H9 (cell line): Measurements from ENCODE around the gene AFAP1. TPM values are rescaled to one million over a fixed set of nuclear protein-coding genes. Genes with fewer than 3 reads are reported as not detected.

Experiments used
- DNase-seq: peaks from one replicate; pipeline ENCODE4 v3.0.0-alpha.2; 2017
- H2AFZ ChIP-seq: one replicate; pipeline ENCODE4 v1.6.1; 2013; ENCODE audit warnings: mild to moderate bottlenecking, low read length, control low read depth, moderate library complexity
- H2AK5ac ChIP-seq: 2 replicates; pipeline ENCODE4 v1.6.1; 2013; ENCODE audit warnings: low read length, control low read depth, mixed read lengths; ENCODE audit not compliant: insufficient read length
- H2BK120ac ChIP-seq: one replicate; pipeline ENCODE4 v1.6.1; 2013; ENCODE audit warnings: low read depth, mild to moderate bottlenecking, low read length, control low read depth, inconsistent platforms; ENCODE audit not compliant: poor library complexity, severe bottlenecking
- H2BK12ac ChIP-seq: 2 replicates; pipeline ENCODE4 v1.6.1; 2013; ENCODE audit warnings: low read length, control low read depth, mixed read lengths, low read depth; ENCODE audit not compliant: insufficient read length
- H2BK15ac ChIP-seq: 2 replicates; pipeline ENCODE4 v1.6.1; 2013; ENCODE audit warnings: low read depth, low read length, control low read depth
- H2BK20ac ChIP-seq: one replicate; pipeline ENCODE4 v1.6.1; 2013; ENCODE audit warnings: low read depth, mild to moderate bottlenecking, low read length, control low read depth, inconsistent platforms; ENCODE audit not compliant: poor library complexity, severe bottlenecking
- H2BK5ac ChIP-seq: 2 replicates; pipeline ENCODE4 v1.6.1; 2013; ENCODE audit warnings: low read length, control low read depth, mixed read lengths; ENCODE audit not compliant: insufficient read length
- H3K14ac ChIP-seq: 2 replicates; pipeline ENCODE4 v1.6.1; 2013; ENCODE audit warnings: low read length, control low read depth; ENCODE audit not compliant: insufficient read depth
- H3K18ac ChIP-seq: 2 replicates; pipeline ENCODE4 v1.6.1; 2013; ENCODE audit warnings: low read depth, mild to moderate bottlenecking, mixed read lengths, low read length, control low read depth; ENCODE audit not compliant: insufficient read length
- H3K23ac ChIP-seq: 2 replicates; pipeline ENCODE4 v1.6.1; 2013; ENCODE audit warnings: low read length, control low read depth, mixed read lengths, low read depth; ENCODE audit not compliant: insufficient read length
- H3K23me2 ChIP-seq: 2 replicates; pipeline ENCODE4 v1.6.1; 2013; ENCODE audit warnings: low read depth, mild to moderate bottlenecking, mixed read lengths, low read length, control low read depth; ENCODE audit not compliant: insufficient read length, poor library complexity, severe bottlenecking
- H3K27ac ChIP-seq: 2 replicates; pipeline ENCODE4 v1.5.1; 2013; ENCODE audit warnings: low read length, control low read depth, mixed read lengths, low read depth; ENCODE audit not compliant: insufficient read length
- H3K27me3 ChIP-seq: 2 replicates; pipeline ENCODE4 v1.6.1; 2013; ENCODE audit warnings: low read length, control low read depth, inconsistent platforms; ENCODE audit not compliant: insufficient read depth
- H3K4ac ChIP-seq: 2 replicates; pipeline ENCODE4 v1.6.1; 2013; ENCODE audit warnings: low read depth, mild to moderate bottlenecking, control low read depth, inconsistent platforms, low read length, moderate library complexity
- H3K4me1 ChIP-seq: 2 replicates; pipeline ENCODE4 v1.6.1; 2013; ENCODE audit warnings: low read length, control low read depth, inconsistent platforms; ENCODE audit not compliant: insufficient read depth
- H3K4me2 ChIP-seq: 2 replicates; pipeline ENCODE4 v1.6.1; 2013; ENCODE audit warnings: low read length, control low read depth, mixed read lengths; ENCODE audit not compliant: insufficient read length, insufficient read depth
- H3K56ac ChIP-seq: 2 replicates; pipeline ENCODE4 v1.6.1; 2013; ENCODE audit warnings: low read depth, mild to moderate bottlenecking, mixed read lengths, low read length, control low read depth; ENCODE audit not compliant: insufficient read length
- H3K79me1 ChIP-seq: 2 replicates; pipeline ENCODE4 v1.6.1; 2013; ENCODE audit warnings: low read depth, mild to moderate bottlenecking, moderate library complexity, low read length, control low read depth, inconsistent platforms; ENCODE audit not compliant: insufficient read depth, poor library complexity, severe bottlenecking
- H3K79me2 ChIP-seq: 2 replicates; pipeline ENCODE4 v1.6.1; 2013; ENCODE audit warnings: low read length, control low read depth, inconsistent platforms; ENCODE audit not compliant: insufficient read depth
- H3K9ac ChIP-seq: 2 replicates; pipeline ENCODE4 v1.6.1; 2013; ENCODE audit warnings: low read length, control low read depth, mixed read lengths; ENCODE audit not compliant: insufficient read length; ENCODE audit errors: extremely low read depth
- H3K9me3 ChIP-seq: one replicate; pipeline ENCODE4 v1.6.1; 2013; ENCODE audit warnings: low read depth, low read length, inconsistent platforms; ENCODE audit not compliant: control insufficient read depth
- H3T11ph ChIP-seq: one replicate; pipeline ENCODE4 v1.6.1; 2013; ENCODE audit warnings: mild to moderate bottlenecking, low read length, control low read depth, inconsistent platforms
- H4K20me1 ChIP-seq: one replicate; pipeline ENCODE4 v1.6.1; 2013; ENCODE audit not compliant: control insufficient read depth, insufficient read length, insufficient read depth
- H4K5ac ChIP-seq: 2 replicates; pipeline ENCODE4 v1.6.1; 2013; ENCODE audit warnings: low read depth, mild to moderate bottlenecking, mixed read lengths, low read length, control low read depth; ENCODE audit not compliant: insufficient read length
- H4K8ac ChIP-seq: replicated peaks from 2 replicates; pipeline ENCODE4 v1.6.1; 2013; ENCODE audit warnings: low read length, control low read depth, mixed read lengths, low read depth; ENCODE audit not compliant: insufficient read length
- H4K91ac ChIP-seq: 2 replicates; pipeline ENCODE4 v1.6.1; 2013; ENCODE audit warnings: low read depth, mild to moderate bottlenecking, moderate library complexity, mixed read lengths, low read length, control low read depth; ENCODE audit not compliant: insufficient read length
- H3K27ac Mint-ChIP-seq, 3 experiments: 2 replicates in 2 of 3; 3 replicates in 1 of 3; pipeline ENCODE4 v1.8.0; 2020 to 2021; ENCODE audit warnings: mixed read lengths in 3 of 3, mild to moderate bottlenecking in 1 of 3, moderate library complexity in 1 of 3
- H3K27me3 Mint-ChIP-seq: 2 replicates; pipeline ENCODE4 v1.8.0; 2021; ENCODE audit warnings: low read depth, mild to moderate bottlenecking, moderate library complexity, mixed read lengths
- H3K36me3 Mint-ChIP-seq, 3 experiments: 2 replicates in 2 of 3; 3 replicates in 1 of 3; pipeline ENCODE4 v1.8.0; 2020 to 2021; ENCODE audit warnings: low read depth in 3 of 3, mixed read lengths in 3 of 3; ENCODE audit not compliant: insufficient read depth in 1 of 3
- H3K4me1 Mint-ChIP-seq, 2 experiments: 2 replicates each; pipeline ENCODE4 v1.8.0; 2020; ENCODE audit warnings: mixed read lengths in 2 of 2
- H3K4me3 Mint-ChIP-seq, 2 experiments: 2 replicates in 1 of 2; 3 replicates in 1 of 2; pipeline ENCODE4 v1.8.0; 2020 to 2021; ENCODE audit warnings: mild to moderate bottlenecking in 2 of 2, mixed read lengths in 2 of 2, moderate library complexity in 1 of 2
- H3K9me3 Mint-ChIP-seq, 2 experiments: 2 replicates in 1 of 2; 3 replicates in 1 of 2; pipeline ENCODE4 v1.8.0; 2020; ENCODE audit warnings: mild to moderate bottlenecking in 2 of 2, mixed read lengths in 2 of 2, moderate library complexity in 1 of 2
- WGBS: extraction: QIAGEN DNeasy Blood & Tissue Kit; methylation state at CpG from one replicate; pipeline ENCODE4 v1.1.7; 2013; ENCODE audit warnings: missing lambda C conversion rate, low lambda C conversion rate, mixed read lengths; ENCODE audit not compliant: insufficient read length; ENCODE audit errors: extremely low coverage; 5-methylcytosine and 5-hydroxymethylcytosine counted together
- total RNA-seq: library from RNA; stranded (reverse); gene quantifications from 2 replicates; pipeline ENCODE4 v1.2.1, GENCODE V29; 2021
- TF ChIP-seq, protein P1 (sequence below): fragments of 200-600 bp; sonication (generic); conservative IDR thresholded peaks from 3 replicates; pipeline ENCODE4 v1.8.0; 2021; ENCODE audit warnings: antibody characterized with exemption, mild to moderate bottlenecking

AFAP1 gene
- total RNA-seq, 1 experiment from 2014 or later, result 6.5 TPM

GRCh38 chr4:7823416-7823824, 116.2 kb downstream of the AFAP1 start:
- no peak overlapping the region for H4K91ac ChIP-seq
- peaks cover 0 to 8% of the 10 kb centered on the region in 2 experiments; a peak in 2 of 5 replicates for H3K9me3 Mint-ChIP-seq
- no peak overlapping the region for H3K56ac ChIP-seq
- H3K27me3 ChIP-seq, result no peaks in the 10 kb centered on the region
- no CpG with 5 or more reads among the region's 9 CpGs for WGBS
- H2AFZ ChIP-seq, result no peak overlapping the region
- no peak overlapping the region for H2BK12ac ChIP-seq
- no peaks in the 10 kb centered on the region for H3K79me1 ChIP-seq
- peak overlapping the region; percentile 23 to 82 (median 74); a peak in 6 of 7 replicates for H3K27ac Mint-ChIP-seq
- H3K18ac ChIP-seq, result no peak overlapping the region
- H4K5ac ChIP-seq, result no peak overlapping the region
- no peak for DNase-seq
- no peaks in the 10 kb centered on the region for H4K20me1 ChIP-seq
- no peak overlapping the region for H2BK5ac ChIP-seq
- no peak overlapping the region for H3K4ac ChIP-seq
- H3K23ac ChIP-seq, result no peak overlapping the region
- no peak overlapping the region for H3K4me3 Mint-ChIP-seq
- H3K4me1 Mint-ChIP-seq, result peaks cover 53 to 60% of the 10 kb centered on the region in 2 experiments
- H3K4me1 ChIP-seq, result peaks cover 2% of the 10 kb centered on the region; the same call in 1 of the 2 replicates
- no peak overlapping the region for H3K9ac ChIP-seq
- no peak overlapping the region for H3K4me2 ChIP-seq
- H2BK120ac ChIP-seq, result no peak overlapping the region
- H3K36me3 Mint-ChIP-seq, result peaks cover 8 to 17% (median 14%) of the 10 kb centered on the region in 3 experiments
- no peak overlapping the region for H2BK20ac ChIP-seq
- no peaks in the 10 kb centered on the region for H3K23me2 ChIP-seq
- H2BK15ac ChIP-seq, result no peak overlapping the region
- no peak overlapping the region for H3T11ph ChIP-seq
- H3K27me3 Mint-ChIP-seq, result no peaks in the 10 kb centered on the region
- H3K27ac ChIP-seq, result no peak overlapping the region
- TF ChIP-seq, protein P1, sequence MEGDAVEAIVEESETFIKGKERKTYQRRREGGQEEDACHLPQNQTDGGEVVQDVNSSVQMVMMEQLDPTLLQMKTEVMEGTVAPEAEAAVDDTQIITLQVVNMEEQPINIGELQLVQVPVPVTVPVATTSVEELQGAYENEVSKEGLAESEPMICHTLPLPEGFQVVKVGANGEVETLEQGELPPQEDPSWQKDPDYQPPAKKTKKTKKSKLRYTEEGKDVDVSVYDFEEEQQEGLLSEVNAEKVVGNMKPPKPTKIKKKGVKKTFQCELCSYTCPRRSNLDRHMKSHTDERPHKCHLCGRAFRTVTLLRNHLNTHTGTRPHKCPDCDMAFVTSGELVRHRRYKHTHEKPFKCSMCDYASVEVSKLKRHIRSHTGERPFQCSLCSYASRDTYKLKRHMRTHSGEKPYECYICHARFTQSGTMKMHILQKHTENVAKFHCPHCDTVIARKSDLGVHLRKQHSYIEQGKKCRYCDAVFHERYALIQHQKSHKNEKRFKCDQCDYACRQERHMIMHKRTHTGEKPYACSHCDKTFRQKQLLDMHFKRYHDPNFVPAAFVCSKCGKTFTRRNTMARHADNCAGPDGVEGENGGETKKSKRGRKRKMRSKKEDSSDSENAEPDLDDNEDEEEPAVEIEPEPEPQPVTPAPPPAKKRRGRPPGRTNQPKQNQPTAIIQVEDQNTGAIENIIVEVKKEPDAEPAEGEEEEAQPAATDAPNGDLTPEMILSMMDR, result no peak
- H3K79me2 ChIP-seq, result 0 out of 2 replicates have a peak, but pooled peaks cover 1% of the 10 kb centered on the region
- no peaks in the 10 kb centered on the region for H3K9me3 ChIP-seq
- no peak overlapping the region for H3K14ac ChIP-seq
- no peak overlapping the region for H4K8ac ChIP-seq
- no peak overlapping the region for H2AK5ac ChIP-seq
